BJ (cell line): ENCODE data around the gene OIP5. TPM values are rescaled to one million over a fixed set of nuclear protein-coding genes. Genes with fewer than 3 reads are reported as not detected.
"Not testable (repeated sequence)": the region's sequence is repeated elsewhere in the genome, so short reads cannot be mapped to it uniquely, and the experiment has no call there.

Experiments
- CTCF ChIA-PET: fragments of 350-600 bp; formaldehyde crosslinking; extraction: SDS; loops from one replicate; lab custom pipeline; 2021; ENCODE audit warnings: antibody characterized with exemption, inconsistent platforms; lab: Yijun Ruan, JAX
- POLR2A ChIA-PET: fragments of 300-600 bp; sonication (Branson Sonifier 250); formaldehyde crosslinking; extraction: SDS; loops from one replicate; lab custom pipeline; 2021; ENCODE audit warnings: antibody characterized with exemption; lab: Charles Lee
- DNase-seq: peaks from one replicate; pipeline ENCODE4 v3.0.0-alpha.2; 2011; ENCODE audit warnings: low read depth
- H3K27me3 ChIP-seq: 2 replicates; pipeline ENCODE4 v1.6.0; 2011; ENCODE audit warnings: low read length; ENCODE audit not compliant: control insufficient read depth, insufficient read depth
- H3K36me3 ChIP-seq: 2 replicates; pipeline ENCODE4 v1.5.1; 2011; ENCODE audit warnings: low read length; ENCODE audit not compliant: control insufficient read depth, insufficient read depth
- H3K4me3 ChIP-seq: 2 replicates; pipeline ENCODE4 v1.5.1; 2011; ENCODE audit warnings: low read depth, mild to moderate bottlenecking, control low read depth, low read length
- CTCF ChIP-seq: IDR thresholded peaks from 2 replicates; pipeline ENCODE4 v1.5.1; 2011; ENCODE audit warnings: low read depth, mild to moderate bottlenecking, control low read depth, inconsistent platforms, low read length, moderate library complexity; ENCODE audit not compliant: insufficient read depth
- polyA plus RNA-seq: library from polyadenylated mRNA; depleted of rRNA; stranded (reverse); fragments of >200 nt; gene quantifications from 2 replicates; pipeline ENCODE4 v1.2.3, GENCODE V29; 2011

Gene OIP5
- polyA plus RNA-seq, 1 experiment = 4.0 TPM

- no peak for TF ChIP-seq CTCF
- ChIA-PET POLR2A (no interaction called here), CTCF (interaction anchor here (0.7 to 1.6 kb wide), 2 partner anchors 31 to 47 kb away, joined by 3 to 4 read pairs; partner anchors contain the start of gene CHP1)
- no peak for DNase-seq
- Histone ChIP-seq H3K4me3 (no peak overlapping the region), H3K27me3 (no peaks in the 10 kb centered on the region), H3K36me3 (peaks cover 6% of the 10 kb centered on the region)
These were observed 54.1 kb downstream of the OIP5 start for GRCh38 chr15:41278319-41278718.

GRCh38 chr15:41276831-41277230, 55.6 kb downstream of the OIP5 start:
- DNase-seq = no peak
- Histone ChIP-seq H3K4me3 (no peak overlapping the region), H3K27me3 (no peaks in the 10 kb centered on the region), H3K36me3 (peaks cover 6% of the 10 kb centered on the region)
- TF ChIP-seq CTCF = no peak
- ChIA-PET POLR2A (no interaction called here), CTCF (no interaction called here)

GRCh38 chr15:41269887-41270286, 62.5 kb downstream of the OIP5 start:
- CTCF ChIA-PET = no interaction called here
- DNase-seq = no peak
- no peak overlapping the region for H3K4me3 ChIP-seq
- TF ChIP-seq CTCF = no peak
- POLR2A ChIA-PET = no interaction called here
- H3K36me3 ChIP-seq = peaks cover 6% of the 10 kb centered on the region
- no peaks in the 10 kb centered on the region for H3K27me3 ChIP-seq

- H3K4me3 ChIP-seq = no peak overlapping the region
- no peak for TF ChIP-seq CTCF
- CTCF ChIA-PET = interaction anchor here (1.4 to 1.6 kb wide), 2 partner anchors 9 to 10 kb away, joined by 3 to 4 read pairs; no protein-coding TSS in a partner anchor
- no peak for DNase-seq
- 0 out of 2 replicates have a peak, but pooled peaks cover 5% of the 10 kb centered on the region for H3K36me3 ChIP-seq
- POLR2A ChIA-PET = no interaction called here
- no peaks in the 10 kb centered on the region for H3K27me3 ChIP-seq
These were observed 68.5 kb downstream of the OIP5 start for GRCh38 chr15:41263891-41264351.

GRCh38 chr15:41262571-41262970, 69.8 kb downstream of the OIP5 start:
- CTCF ChIA-PET = no interaction called here
- POLR2A ChIA-PET = no interaction called here

DNA sequence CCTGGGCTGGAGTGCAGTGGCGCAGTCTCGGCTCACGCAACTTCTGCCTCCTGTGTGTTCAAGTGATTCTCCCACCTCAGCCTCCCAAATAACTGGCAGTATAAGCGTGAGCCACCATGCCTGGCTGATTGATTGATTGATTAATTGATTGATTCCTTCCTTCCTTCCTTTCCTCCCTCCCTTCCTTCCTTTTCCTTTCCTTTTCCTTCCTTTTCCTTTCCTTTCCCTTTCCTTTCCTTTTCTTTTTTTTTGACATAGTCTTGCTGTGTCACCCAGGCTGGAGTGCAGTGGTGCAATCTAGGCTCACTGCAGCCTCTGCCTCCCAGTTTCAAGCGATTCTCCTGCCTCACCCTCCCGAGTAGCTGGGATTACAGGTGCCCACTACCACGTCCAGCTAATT, 71.5 kb downstream of the OIP5 start:
- H3K27me3 ChIP-seq, POLR2A ChIA-PET, H3K4me3 ChIP-seq, H3K36me3 ChIP-seq, CTCF ChIA-PET, DNase-seq: not testable (repeated sequence)

More at GRCh38 chr15:41262571-41262970, 69.8 kb downstream of the OIP5 start:
- DNase-seq = no peak
- no peak for TF ChIP-seq CTCF
- Histone ChIP-seq H3K36me3 (0 out of 2 replicates have a peak, but pooled peaks cover 5% of the 10 kb centered on the region), H3K27me3 (no peaks in the 10 kb centered on the region), H3K4me3 (no peak overlapping the region)
